Tibial nerve (tissue), 4 donors: ENCODE data around the gene NXPH2.

Source experiments
- CTCF ChIP-seq, 5 experiments: fragments of 200-600 bp in 3 of 5; fragments of 450-650 bp in 2 of 5; sonication (generic) in 3 of 5; IDR thresholded peaks; one replicate each; pipeline ENCODE4 v1.5.1; 2016 to 2019; ENCODE audit warnings: antibody characterized with exemption in 5 of 5, mild to moderate bottlenecking in 3 of 5, moderate library complexity in 2 of 5
- EP300 ChIP-seq, 2 donors: sonication (generic); formaldehyde crosslinking; IDR thresholded peaks; one replicate each; pipeline ENCODE4 v1.6.1; 2017; ENCODE audit warnings: antibody characterized with exemption in 2 of 2, mild to moderate bottlenecking in 1 of 2
- POLR2A ChIP-seq, 2 donors: fragments of 450-650 bp; IDR thresholded peaks; one replicate each; pipeline ENCODE4 v1.6.1; 2017; ENCODE audit warnings: antibody characterized with exemption in 2 of 2, mild to moderate bottlenecking in 2 of 2, moderate library complexity in 2 of 2

GRCh38 chr2:138780908-138781307 lies 718 bp upstream of the NXPH2 start:
- TF ChIP-seq CTCF (IDR thresholded peaks at IDR 0.05) (no peak), POLR2A (IDR thresholded peaks at IDR 0.05) (no peak), EP300 (IDR thresholded peaks at IDR 0.05) (no peak)
